ENCODE measurements around the gene PCED1A.
"Not testable (repeated sequence)": the region's sequence is repeated elsewhere in the genome, so short reads cannot be mapped to it uniquely, and the experiment has no call there.

PCED1A gene

GRCh38 chr20:2865630-2866029 is 25.2 kb upstream of the PCED1A start:
- peak; percentile 25 for DNase-seq (ENCODE audit: low read depth)

- DNase-seq (ENCODE audit: low read depth) = no peak
Observed at GRCh38 chr20:2865101-2865500, 24.6 kb upstream of the PCED1A start.

- DNase-seq (ENCODE audit: low read depth) = no peak
Observed at GRCh38 chr20:2864626-2865025, 24.2 kb upstream of the PCED1A start.

- no peak for DNase-seq (ENCODE audit: low read depth)
Observed at GRCh38 chr20:2859330-2860121, 19.1 kb upstream of the PCED1A start.

- DNase-seq (ENCODE audit: low read depth) = no peak
Observed at GRCh38 chr20:2858591-2858990, 18.1 kb upstream of the PCED1A start.

GRCh38 chr20:2851086-2851485 is 10.6 kb upstream of the PCED1A start:
- DNase-seq (ENCODE audit: low read depth) = no peak

- DNase-seq (ENCODE audit: low read depth) = no peak
Observed at GRCh38 chr20:2849529-2849928, 9.1 kb upstream of the PCED1A start.

GRCh38 chr20:2847802-2848201 is 7.3 kb upstream of the PCED1A start:
- DNase-seq (ENCODE audit: low read depth) = no peak

- DNase-seq (ENCODE audit: low read depth) = no peak
Observed at GRCh38 chr20:2846698-2847097, 6.2 kb upstream of the PCED1A start.

GRCh38 chr20:2845607-2846006 is 5.2 kb upstream of the PCED1A start:
- DNase-seq (ENCODE audit: low read depth) = no peak

GRCh38 chr20:2840967-2841531 is 594 bp upstream of the PCED1A start:
- peak; percentile 26 for DNase-seq (ENCODE audit: low read depth)

- DNase-seq (ENCODE audit: low read depth) = no peak
Observed at GRCh38 chr20:2839732-2840137, 720 bp downstream of the PCED1A start.

- DNase-seq (ENCODE audit: low read depth) = no peak
Observed at GRCh38 chr20:2838847-2839671, 1.4 kb downstream of the PCED1A start.

- no peak for DNase-seq (ENCODE audit: low read depth)
Observed at GRCh38 chr20:2838170-2838797, 2.2 kb downstream of the PCED1A start.

GRCh38 chr20:2837221-2837960 is 3.1 kb downstream of the PCED1A start:
- DNase-seq (ENCODE audit: low read depth) = no peak

- DNase-seq (ENCODE audit: low read depth) = no peak
Observed at GRCh38 chr20:2836035-2836434, 4.4 kb downstream of the PCED1A start.

- DNase-seq (ENCODE audit: low read depth) = no peak
Observed at GRCh38 chr20:2835331-2835796, 5.1 kb downstream of the PCED1A start.

GRCh38 chr20:2834401-2835110 is 5.9 kb downstream of the PCED1A start:
- DNase-seq (ENCODE audit: low read depth) = no peak

GRCh38 chr20:2833761-2834160 is 6.7 kb downstream of the PCED1A start:
- DNase-seq (ENCODE audit: low read depth) = no peak

GRCh38 chr20:2831206-2831605 is 9.2 kb downstream of the PCED1A start:
- DNase-seq (ENCODE audit: low read depth) = not testable (repeated sequence)

GRCh38 chr20:2829376-2829775 is 11.1 kb downstream of the PCED1A start:
- no peak for DNase-seq (ENCODE audit: low read depth)

All from activated T-cell treated with anti-CD3 and anti-CD28 coated beads for 24 hours (primary cell).